Thoracic aorta (tissue), 2 donors: ENCODE data around the gene FUT3. TPM values are rescaled to one million over a fixed set of nuclear protein-coding genes. Genes with fewer than 3 reads are reported as not detected.

Experiments used
- ATAC-seq: fragments of 150-250 bp; one replicate; pipeline ENCODE4 v1.8.0; 2017; ENCODE audit warnings: low read depth; ENCODE audit not compliant: insufficient number of reproducible peaks, low FRiP score
- DNase-seq: peaks from one replicate; pipeline ENCODE4 v3.0.0-alpha.2; 2020; ENCODE audit warnings: low spot score
- H3K27ac ChIP-seq, 2 donors: fragments of 200-600 bp; sonication (generic); 1 replicate in 1 of 2; 2 replicates in 1 of 2; pipeline ENCODE4 v1.5.1; 2016; ENCODE audit warnings: mild to moderate bottlenecking in 2 of 2, moderate library complexity in 2 of 2
- H3K27me3 ChIP-seq: fragments of 200-600 bp; sonication (generic); replicated peaks from 2 replicates; pipeline ENCODE4 v1.6.0; 2016; ENCODE audit warnings: mild to moderate bottlenecking; ENCODE audit not compliant: insufficient read depth
- H3K36me3 ChIP-seq: fragments of 200-600 bp; sonication (generic); one replicate; pipeline ENCODE4 v1.5.1; 2016
- H3K4me1 ChIP-seq, 2 donors: fragments of 200-600 bp; sonication (generic); 1 replicate in 1 of 2; 2 replicates in 1 of 2; pipeline versions ENCODE4 v1.5.1 to v1.6.0; 2016; ENCODE audit warnings: low read depth in 2 of 2, mild to moderate bottlenecking in 1 of 2; ENCODE audit not compliant: control insufficient read depth in 1 of 2
- H3K4me3 ChIP-seq: fragments of 200-600 bp; sonication (generic); 2 replicates; pipeline ENCODE4 v1.5.1; 2016; ENCODE audit warnings: mild to moderate bottlenecking
- H3K9me3 ChIP-seq: fragments of 200-600 bp; sonication (generic); 2 replicates; pipeline ENCODE4 v1.5.1; 2016
- CTCF ChIP-seq: fragments of 200-600 bp; sonication (generic); IDR thresholded peaks from one replicate; pipeline ENCODE4 v1.5.1; 2019; ENCODE audit warnings: antibody characterized with exemption
- total RNA-seq, 2 donors: library from RNA; depleted of rRNA; stranded (reverse); fragments of >200 nt; gene quantifications; one replicate each; pipeline versions ENCODE4 v1.1.0 to v1.2.3, GENCODE V29; 2016

FUT3 gene
- total RNA-seq, 2 donors from 2014 or later: not detected

GRCh38 chr19:5865772-5866171, 14.5 kb upstream of the FUT3 start:
- Histone ChIP-seq H3K9me3 (no peaks in the 10 kb centered on the region), H3K4me1 (no peaks in the 10 kb centered on the region), H3K4me3 (no peak overlapping the region), H3K27me3 (no peaks in the 10 kb centered on the region), H3K27ac (no peak overlapping the region), H3K36me3 (no peaks in the 10 kb centered on the region)
- TF ChIP-seq CTCF: no peak
- DNase-seq (no peak), ATAC-seq (no peak)

GRCh38 chr19:5864725-5865486, 13.7 kb upstream of the FUT3 start:
- peak; percentile 23 for TF ChIP-seq CTCF
- Histone ChIP-seq H3K36me3 (no peaks in the 10 kb centered on the region), H3K4me3 (no peak overlapping the region), H3K27me3 (no peaks in the 10 kb centered on the region), H3K27ac (no peak overlapping the region), H3K4me1 (no peaks in the 10 kb centered on the region), H3K9me3 (no peaks in the 10 kb centered on the region)
- ATAC-seq (no peak), DNase-seq (no peak)

GRCh38 chr19:5864013-5864720, 12.9 kb upstream of the FUT3 start:
- Histone ChIP-seq H3K9me3 (no peaks in the 10 kb centered on the region), H3K27me3 (no peaks in the 10 kb centered on the region), H3K27ac (no peak overlapping the region), H3K4me3 (no peak overlapping the region), H3K36me3 (no peaks in the 10 kb centered on the region), H3K4me1 (no peaks in the 10 kb centered on the region)
- ATAC-seq (no peak), DNase-seq (no peak)
- TF ChIP-seq CTCF: no peak

GRCh38 chr19:5863030-5863665, 11.9 kb upstream of the FUT3 start:
- Histone ChIP-seq H3K9me3 (no peaks in the 10 kb centered on the region), H3K36me3 (no peaks in the 10 kb centered on the region), H3K27me3 (no peaks in the 10 kb centered on the region), H3K4me1 (no peaks in the 10 kb centered on the region), H3K4me3 (no peak overlapping the region), H3K27ac (no peak overlapping the region)
- TF ChIP-seq CTCF: no peak
- no peak for ATAC-seq
- DNase-seq: no peak
